Endothelial cell of umbilical vein (primary cell): ENCODE measurements around the gene ZNF497. TPM values are rescaled to one million over a fixed set of nuclear protein-coding genes. Genes with fewer than 3 reads are reported as not detected.

Experiments used
- BruUV-seq: library from RNA; stranded (reverse); fragments of 400-500 nt; replicated peaks from 2 replicates; lab custom pipeline; 2021; lab: Mats Ljungman, UMichigan
- CTCF ChIA-PET: fragments of 300-600, 350-600 bp; sonication (Branson Sonifier 250); formaldehyde crosslinking; loops from one replicate; lab custom pipeline; 2021; ENCODE audit warnings: antibody characterized with exemption, inconsistent platforms; lab: Charles Lee
- POLR2A ChIA-PET: fragments of 300-600, 350-600 bp; sonication (Branson Sonifier 250); formaldehyde crosslinking; loops from one replicate; lab custom pipeline; 2021; ENCODE audit warnings: antibody characterized with exemption, inconsistent platforms; lab: Charles Lee
- DNase-seq: peaks from one replicate; pipeline ENCODE4 v3.0.0-alpha.2; 2011; ENCODE audit warnings: low read depth, low spot score
- FAIRE-seq: peaks from 2 replicates; lab custom pipeline; 2011; peaks lifted over from hg19 to GRCh38; lab: Jason Lieb, UNC
- H2AFZ ChIP-seq: 2 replicates; pipeline ENCODE4 v1.6.0; 2012; ENCODE audit warnings: low read depth, low read length, control low read depth, inconsistent platforms
- H3K27ac ChIP-seq: 2 replicates; pipeline ENCODE4 v1.5.1; 2011; ENCODE audit warnings: low read depth, mild to moderate bottlenecking, control low read depth, low read length, moderate library complexity; ENCODE audit not compliant: insufficient read depth
- H3K27me3 ChIP-seq, 2 experiments: 2 replicates each; pipeline versions ENCODE4 v1.6.0 to v1.6.1; 2011; ENCODE audit warnings: low read length in 2 of 2, mixed read lengths in 1 of 2; ENCODE audit not compliant: control insufficient read depth in 2 of 2, insufficient read depth in 2 of 2
- H3K36me3 ChIP-seq, 2 experiments: 2 replicates in 1 of 2; 3 replicates in 1 of 2; pipeline ENCODE4 v1.5.1; 2011; ENCODE audit warnings: low read length in 2 of 2, mild to moderate bottlenecking in 1 of 2, moderate library complexity in 1 of 2; ENCODE audit not compliant: control insufficient read depth in 2 of 2, insufficient read depth in 2 of 2; ENCODE audit errors: extremely low read depth in 1 of 2
- H3K4me1 ChIP-seq: 3 replicates; pipeline ENCODE4 v1.5.1; 2011; ENCODE audit warnings: mild to moderate bottlenecking, low read length; ENCODE audit not compliant: control insufficient read depth, insufficient read depth; ENCODE audit errors: extremely low read depth
- H3K4me2 ChIP-seq: 2 replicates; pipeline ENCODE4 v1.6.1; 2011; ENCODE audit warnings: low read length, control low read depth, mixed read lengths; ENCODE audit not compliant: insufficient read depth
- H3K4me3 ChIP-seq, 3 experiments: fragments of 200-600 bp in 1 of 3; sonication (generic), shearing (Covaris generic) in 1 of 3; replicated peaks in 1 of 3; 2 replicates each; pipeline ENCODE4 v1.5.1; 2011 to 2016; ENCODE audit warnings: control low read depth in 3 of 3, low read length in 3 of 3, mild to moderate bottlenecking in 2 of 3, inconsistent platforms in 1 of 3, low read depth in 1 of 3, moderate library complexity in 1 of 3; ENCODE audit not compliant: insufficient read depth in 1 of 3
- H3K79me2 ChIP-seq: 2 replicates; pipeline ENCODE4 v1.6.0; 2012; ENCODE audit warnings: low read length, inconsistent platforms; ENCODE audit not compliant: control insufficient read depth, insufficient read depth
- H3K9ac ChIP-seq: replicated peaks from 2 replicates; pipeline ENCODE3; 2011; ENCODE audit warnings: low read length, control low read depth; ENCODE audit not compliant: insufficient read depth; ENCODE audit errors: extremely low read depth
- H3K9me1 ChIP-seq: replicated peaks from 3 replicates; pipeline ENCODE4 v1.6.0; 2011; ENCODE audit warnings: mild to moderate bottlenecking, low read length; ENCODE audit not compliant: control insufficient read depth, insufficient read depth; ENCODE audit errors: extremely low read depth
- H3K9me3 ChIP-seq: replicated peaks from 2 replicates; pipeline ENCODE4 v1.5.1; 2012; ENCODE audit warnings: low read length, inconsistent platforms; ENCODE audit not compliant: control insufficient read depth, insufficient read depth
- H4K20me1 ChIP-seq: replicated peaks from 2 replicates; pipeline ENCODE3; 2011; ENCODE audit warnings: mild to moderate bottlenecking, low read length; ENCODE audit not compliant: control insufficient read depth, insufficient read depth; ENCODE audit errors: extremely low read depth
- CTCF ChIP-seq, 2 donors: IDR thresholded peaks; 1 replicate in 1 of 2; 2 replicates in 1 of 2; pipeline ENCODE4 v1.5.1; 2011; ENCODE audit warnings: low read length in 2 of 2, mild to moderate bottlenecking in 2 of 2, moderate library complexity in 2 of 2, control low read depth in 1 of 2, inconsistent platforms in 1 of 2, low read depth in 1 of 2; ENCODE audit not compliant: insufficient read depth in 1 of 2; ENCODE audit errors: extremely low read depth in 1 of 2
- FOS ChIP-seq: IDR thresholded peaks from 2 replicates; pipeline ENCODE4 v1.6.1; 2011; ENCODE audit warnings: mild to moderate bottlenecking, low read length, moderate library complexity, borderline replicate concordance; ENCODE audit not compliant: insufficient read depth
- JUN ChIP-seq: IDR thresholded peaks from 2 replicates; pipeline ENCODE4 v1.6.1; 2011; ENCODE audit warnings: borderline replicate concordance, low read depth; ENCODE audit not compliant: insufficient read length, insufficient read depth
- POLR2AphosphoS5 ChIP-seq: IDR thresholded peaks from 2 replicates; pipeline ENCODE4 v1.6.1; 2012; ENCODE audit warnings: low read depth, mild to moderate bottlenecking, control low read depth, low read length, moderate library complexity; ENCODE audit not compliant: insufficient read depth
- dilution Hi-C: fragments of 300-500 bp; cut with MboI; formaldehyde crosslinking; loops from one replicate; pipeline ENCODE4 v1.15.0; 2019; ENCODE audit warnings: low sequenced_read_pairs; ENCODE audit not compliant: extremely low pct_ligation_motif_present
- intact Hi-C: fragments of 100-400 bp; cut with micrococcal nuclease; formaldehyde crosslinking; loops from one replicate; pipeline ENCODE4 v1.10.0; 2022
- polyA plus RNA-seq, 4 experiments: library from polyadenylated mRNA; depleted of rRNA in 3 of 4; stranded (reverse) in 3 of 4; unstranded in 1 of 4; fragments of >200 nt; gene quantifications; 2 replicates each; pipeline versions ENCODE4 v1.2.1 to v1.2.3, GENCODE V29; 2011 to 2012; ENCODE audit warnings: missing spikeins in 1 of 4
- total RNA-seq: library from RNA; stranded (reverse); gene quantifications from 2 replicates; pipeline ENCODE4 v1.2.3, GENCODE V29; 2021

ZNF497 gene
- total and polyA plus RNA-seq, 2 donors (not counting 3 experiments of a cell fraction or from before 2014, with no cell fraction given) = 0.40 to 1.3 TPM

- H3K9ac ChIP-seq = no peak overlapping the region
- no peaks in the 10 kb centered on the region for H4K20me1 ChIP-seq
- no peaks in the 10 kb centered on the region for H3K27me3 ChIP-seq
- no peak overlapping the region for H3K27ac ChIP-seq
- ChIA-PET CTCF (no interaction called here), POLR2A (no interaction called here)
- no peak overlapping the region for H3K4me2 ChIP-seq
- FAIRE-seq = no peak
- DNase-seq = no peak
- peaks cover 12% of the 10 kb centered on the region for H3K4me1 ChIP-seq
- BruUV-seq = no TSS peak
- no peaks in the 10 kb centered on the region for H3K36me3 ChIP-seq
- H2AFZ ChIP-seq = no peak overlapping the region
- TF ChIP-seq JUN (no peak), POLR2AphosphoS5 (no peak), FOS (no peak), CTCF (IDR thresholded peaks at IDR 0.05; ENCODE audit: extremely low read depth in 1 of 2, insufficient read depth in 1 of 2, low read depth in 1 of 2, low read length in 2 of 2) (peak in 1 of 2 donors; percentile 6)
- no peak overlapping the region for H3K4me3 ChIP-seq
- H3K9me1 ChIP-seq = no peaks in the 10 kb centered on the region
- intact Hi-C loops (no loop called here), dilution Hi-C loops (no loop called here)
- H3K9me3 ChIP-seq = no peaks in the 10 kb centered on the region
- peaks cover 18% of the 10 kb centered on the region for H3K79me2 ChIP-seq
Observed at GRCh38 chr19:58328999-58329398, 33.6 kb downstream of the ZNF497 start.
